GM12873 (cell line): ENCODE results near the gene CPA5.

Source experiments
- TF ChIP-seq, protein P1 (sequence below): IDR thresholded peaks from 2 replicates; pipeline ENCODE4 v1.5.1; 2012; ENCODE audit warnings: low read depth, mild to moderate bottlenecking, moderate library complexity, low read length, control low read depth; ENCODE audit not compliant: insufficient read depth; ENCODE audit errors: missing control alignments

Gene CPA5

DNA sequence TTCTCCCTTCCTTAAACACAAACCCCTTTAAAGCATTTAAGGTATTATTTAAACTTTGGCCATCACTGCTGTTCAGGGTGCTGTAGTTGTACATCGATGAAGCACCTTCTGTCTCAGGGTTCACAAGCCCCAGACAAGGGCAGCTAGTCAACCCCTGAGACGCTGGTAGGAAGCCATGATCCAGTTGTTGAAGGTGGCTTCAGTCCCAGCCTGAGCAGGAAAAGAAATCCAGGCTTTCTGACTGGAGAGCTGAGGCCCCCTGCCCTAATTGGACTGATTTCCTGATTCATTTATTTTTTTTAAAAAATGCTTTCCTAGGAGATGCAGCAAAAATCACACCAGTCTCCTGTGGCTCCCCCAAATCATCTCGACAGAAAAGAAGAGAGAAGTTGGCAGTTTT is 51.5 kb downstream of the CPA5 start:
- TF ChIP-seq, protein P1, sequence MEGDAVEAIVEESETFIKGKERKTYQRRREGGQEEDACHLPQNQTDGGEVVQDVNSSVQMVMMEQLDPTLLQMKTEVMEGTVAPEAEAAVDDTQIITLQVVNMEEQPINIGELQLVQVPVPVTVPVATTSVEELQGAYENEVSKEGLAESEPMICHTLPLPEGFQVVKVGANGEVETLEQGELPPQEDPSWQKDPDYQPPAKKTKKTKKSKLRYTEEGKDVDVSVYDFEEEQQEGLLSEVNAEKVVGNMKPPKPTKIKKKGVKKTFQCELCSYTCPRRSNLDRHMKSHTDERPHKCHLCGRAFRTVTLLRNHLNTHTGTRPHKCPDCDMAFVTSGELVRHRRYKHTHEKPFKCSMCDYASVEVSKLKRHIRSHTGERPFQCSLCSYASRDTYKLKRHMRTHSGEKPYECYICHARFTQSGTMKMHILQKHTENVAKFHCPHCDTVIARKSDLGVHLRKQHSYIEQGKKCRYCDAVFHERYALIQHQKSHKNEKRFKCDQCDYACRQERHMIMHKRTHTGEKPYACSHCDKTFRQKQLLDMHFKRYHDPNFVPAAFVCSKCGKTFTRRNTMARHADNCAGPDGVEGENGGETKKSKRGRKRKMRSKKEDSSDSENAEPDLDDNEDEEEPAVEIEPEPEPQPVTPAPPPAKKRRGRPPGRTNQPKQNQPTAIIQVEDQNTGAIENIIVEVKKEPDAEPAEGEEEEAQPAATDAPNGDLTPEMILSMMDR: no peak

DNA sequence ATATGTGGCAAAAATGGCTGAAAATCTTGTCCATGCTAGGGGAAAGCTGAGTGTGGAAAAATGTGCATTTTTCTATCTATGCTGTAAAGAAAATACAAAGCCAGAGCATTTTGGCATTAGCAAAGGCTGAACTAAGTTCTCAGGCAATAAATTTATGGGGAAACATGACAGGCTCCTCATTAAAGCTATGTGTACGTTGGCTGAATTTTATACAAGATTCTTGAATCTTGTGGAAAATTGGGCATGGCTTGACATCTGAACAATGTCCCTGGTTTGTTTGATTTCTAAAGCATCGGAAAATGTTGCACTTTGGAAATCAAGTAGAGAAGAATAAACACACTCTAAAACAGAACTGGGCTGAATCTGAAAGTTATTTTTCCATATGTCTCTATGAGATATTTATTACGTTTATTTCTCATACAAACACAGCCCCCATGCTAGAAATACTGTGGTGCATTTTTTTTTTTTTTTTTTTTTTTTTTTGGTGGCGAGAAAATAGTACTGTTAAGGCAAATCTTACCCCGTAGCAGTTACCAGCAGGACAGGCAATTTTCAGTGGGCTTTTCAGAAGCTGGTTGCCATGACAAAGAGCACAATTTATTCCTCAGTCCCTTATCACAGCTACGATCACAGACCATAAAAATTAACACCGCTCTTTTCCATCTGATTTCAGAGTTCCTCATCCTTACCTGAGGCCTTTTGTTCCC is 52.6 kb downstream of the CPA5 start:
- TF ChIP-seq, protein P1: no peak

DNA sequence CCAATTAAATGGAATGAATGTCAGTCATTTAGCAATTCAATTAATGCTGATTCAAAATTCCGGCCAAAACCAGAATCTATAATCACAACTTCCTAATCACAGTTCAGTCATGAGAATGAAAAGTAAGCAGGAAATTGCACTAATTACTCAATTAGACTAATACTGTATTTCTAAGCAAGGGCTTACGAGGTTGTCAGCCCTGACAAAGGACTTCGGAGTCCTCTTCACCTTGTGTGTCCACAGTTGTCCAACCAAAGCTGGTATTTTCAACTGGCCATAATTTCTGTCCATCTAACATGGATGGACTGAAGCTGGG is 53.1 kb downstream of the CPA5 start:
- TF ChIP-seq, protein P1: no peak

DNA sequence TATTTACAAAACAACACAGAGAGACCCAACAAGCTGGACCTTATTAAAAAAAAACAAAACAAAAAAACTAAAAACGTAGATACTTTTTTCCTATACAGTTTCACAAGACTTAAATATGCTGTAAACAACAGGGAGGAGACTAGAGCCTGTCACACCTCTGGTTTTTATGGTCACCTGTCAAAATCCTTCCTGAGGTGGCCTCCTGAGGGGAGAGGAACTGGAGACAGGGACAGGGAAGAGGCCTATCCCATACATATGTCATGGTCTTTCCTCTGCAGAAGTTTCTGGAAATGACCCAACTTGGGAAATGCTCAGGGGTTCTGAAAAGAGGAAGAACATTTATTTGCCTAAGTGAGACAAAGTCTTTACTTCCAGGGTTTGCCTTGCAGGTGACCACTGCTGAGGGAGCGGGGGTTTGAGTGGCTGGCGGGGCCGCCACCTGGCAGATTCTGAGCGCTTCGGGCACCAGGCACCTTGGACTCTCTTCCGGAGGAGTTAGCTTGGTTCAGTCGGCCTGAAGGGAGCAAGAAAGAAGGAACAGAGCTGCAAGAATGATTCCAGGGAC is 54.0 kb downstream of the CPA5 start:
- TF ChIP-seq, protein P1: no peak

DNA sequence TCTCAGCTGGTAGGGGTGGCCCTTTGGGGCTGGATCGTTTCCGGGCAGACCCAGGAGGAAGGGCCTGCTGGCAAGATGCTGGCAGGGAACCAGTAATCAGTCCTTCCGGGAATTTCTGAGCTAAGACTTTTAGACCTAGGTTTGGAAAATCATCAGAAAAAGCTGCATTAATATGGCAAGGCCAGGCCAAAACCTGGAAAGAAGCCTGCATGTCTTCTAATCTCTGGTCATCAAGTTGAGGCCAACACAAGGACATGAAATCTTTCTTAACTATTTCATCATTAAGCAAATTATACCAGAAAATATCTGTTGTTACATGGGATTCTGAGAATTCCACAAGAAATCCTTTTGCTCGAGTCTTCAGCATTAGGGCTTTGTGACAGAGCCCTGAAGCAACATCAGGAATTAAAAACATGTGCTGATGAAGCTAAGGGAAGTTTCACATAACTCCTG is 55.5 kb downstream of the CPA5 start:
- TF ChIP-seq, protein P1: no peak

DNA sequence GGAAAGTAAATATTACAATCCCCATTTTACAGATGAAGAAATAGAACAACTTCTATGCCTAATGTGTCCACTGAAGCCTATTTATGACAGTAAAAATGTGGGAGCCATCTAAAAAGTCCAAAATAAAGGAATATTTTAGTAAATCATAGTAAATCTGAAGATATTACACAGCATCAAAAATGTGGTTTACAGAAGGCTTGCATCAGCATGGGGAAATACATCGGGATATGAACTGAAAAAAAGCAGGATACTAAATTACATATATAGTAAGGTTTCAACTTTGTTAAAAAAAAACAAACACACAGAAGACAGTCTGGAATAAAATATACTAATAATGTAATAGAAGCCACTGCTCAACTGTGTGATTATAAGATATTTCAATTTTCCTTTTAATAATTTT is 56.5 kb downstream of the CPA5 start:
- TF ChIP-seq, protein P1: no peak

DNA sequence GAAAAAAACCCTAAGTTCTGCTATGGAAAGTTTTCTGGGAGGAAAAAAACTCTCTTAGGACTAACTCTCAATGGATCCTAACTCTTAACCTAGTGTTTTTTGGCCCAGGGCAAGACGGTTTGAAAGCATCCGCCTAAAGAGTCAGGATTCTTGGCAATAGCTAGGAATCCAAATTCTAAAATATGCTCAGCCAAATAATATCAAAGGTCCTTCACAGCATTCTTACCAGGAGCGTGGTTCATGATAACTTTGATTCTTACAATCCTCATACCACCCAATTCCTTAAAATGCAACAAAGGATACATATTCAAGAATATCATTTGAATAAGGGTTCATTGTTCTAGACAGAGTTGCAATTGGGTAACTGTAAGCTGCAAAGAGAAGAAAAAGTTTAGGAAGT is 57.0 kb downstream of the CPA5 start:
- TF ChIP-seq, protein P1: no peak

DNA sequence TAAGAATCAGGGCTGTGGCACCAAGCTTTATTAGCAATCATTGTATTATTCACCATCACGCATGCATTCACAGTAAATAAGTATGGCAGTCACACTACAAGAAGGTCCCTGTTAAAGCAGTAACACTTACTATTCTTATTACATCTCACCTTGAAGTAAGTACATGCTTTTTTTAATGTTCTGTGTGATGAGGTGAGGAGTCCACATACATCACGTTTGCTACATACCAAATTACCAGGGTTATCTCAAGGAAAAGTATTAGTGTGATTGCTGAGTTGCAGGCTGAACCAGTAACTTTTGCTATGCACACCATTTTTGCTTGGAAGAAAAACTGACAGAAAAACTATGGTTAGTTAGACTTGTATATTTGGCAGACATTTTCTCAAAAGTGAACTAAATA is 60.4 kb downstream of the CPA5 start:
- TF ChIP-seq, protein P1: no peak
